IMR-90 (cell line): ENCODE results near the gene HOXB2.

ENCODE experiments used
- CEBPB ChIP-seq: IDR thresholded peaks from 2 replicates; pipeline ENCODE4 v1.6.1; 2012; ENCODE audit warnings: low read depth, low read length, improper control_type of control experiment
- CHD1 ChIP-seq: IDR thresholded peaks from 2 replicates; pipeline ENCODE4 v1.6.1; 2012; ENCODE audit warnings: low read depth, low read length, improper control_type of control experiment
- CTCF ChIP-seq: conservative IDR thresholded peaks from 2 replicates; pipeline ENCODE4 v1.5.1; 2012; ENCODE audit warnings: mild to moderate bottlenecking, low read depth, low read length, improper control_type of control experiment
- FOS ChIP-seq: fragments of 150-350 bp; IDR thresholded peaks from 2 replicates; pipeline ENCODE4 v1.6.1; 2016; ENCODE audit warnings: low read depth, low read length
- MAFK ChIP-seq: IDR thresholded peaks from 2 replicates; pipeline ENCODE4 v1.6.1; 2012; ENCODE audit warnings: low read depth, low read length, improper control_type of control experiment
- POLR2A ChIP-seq: IDR thresholded peaks from 2 replicates; pipeline ENCODE4 v1.6.1; 2012; ENCODE audit warnings: mild to moderate bottlenecking, low read depth, low read length
- RAD21 ChIP-seq: IDR thresholded peaks from 2 replicates; pipeline ENCODE4 v1.6.1; 2012; ENCODE audit warnings: low read length, improper control_type of control experiment
- SMC3 ChIP-seq: fragments of 150-350 bp; IDR thresholded peaks from 2 replicates; pipeline ENCODE4 v1.6.1; 2016; ENCODE audit warnings: low read depth, mild to moderate bottlenecking, antibody characterized with exemption, low read length, moderate library complexity
- TF ChIP-seq, protein P1 (sequence below): fragments of 150-350 bp; IDR thresholded peaks from 2 replicates; pipeline ENCODE4 v1.6.1; 2017; ENCODE audit warnings: mild to moderate bottlenecking, antibody characterized with exemption, low read length, low read depth

DNA sequence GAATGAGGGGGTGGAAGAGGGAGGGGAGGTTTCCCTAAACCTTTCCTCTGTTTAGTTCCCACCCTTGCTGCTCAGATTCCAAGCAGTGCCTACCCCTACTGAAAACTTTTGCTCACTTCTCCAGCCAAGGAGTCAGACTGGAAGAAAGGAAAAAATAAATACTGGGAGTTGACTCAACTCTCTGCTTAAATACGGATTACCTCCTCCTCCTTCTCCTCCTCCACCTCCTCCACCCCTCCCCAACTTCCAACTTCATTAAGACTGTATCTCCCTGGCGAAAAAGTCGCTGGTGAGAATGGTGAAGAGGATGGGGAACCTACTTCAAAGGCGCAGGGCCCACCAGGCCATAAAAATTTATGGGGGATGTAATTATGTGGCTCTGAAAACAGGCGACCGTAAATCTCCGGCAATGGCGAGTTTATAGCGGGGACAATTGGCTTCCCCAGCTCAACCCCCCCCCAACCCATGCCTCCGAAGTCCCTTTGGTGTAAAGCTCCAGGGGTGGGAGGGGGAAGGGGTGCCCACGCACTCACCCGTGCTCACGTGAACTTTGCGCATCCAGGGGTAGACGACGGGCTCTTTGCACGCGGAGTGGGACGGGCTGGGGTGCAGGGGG lies 32.5 kb upstream of the HOXB2 start:
- TF ChIP-seq CTCF (no peak), MAFK (no peak), RAD21 (no peak), POLR2A (peak; percentile 71), FOS (no peak), CEBPB (no peak), CHD1 (no peak), SMC3 (no peak)
- TF ChIP-seq, protein P1, sequence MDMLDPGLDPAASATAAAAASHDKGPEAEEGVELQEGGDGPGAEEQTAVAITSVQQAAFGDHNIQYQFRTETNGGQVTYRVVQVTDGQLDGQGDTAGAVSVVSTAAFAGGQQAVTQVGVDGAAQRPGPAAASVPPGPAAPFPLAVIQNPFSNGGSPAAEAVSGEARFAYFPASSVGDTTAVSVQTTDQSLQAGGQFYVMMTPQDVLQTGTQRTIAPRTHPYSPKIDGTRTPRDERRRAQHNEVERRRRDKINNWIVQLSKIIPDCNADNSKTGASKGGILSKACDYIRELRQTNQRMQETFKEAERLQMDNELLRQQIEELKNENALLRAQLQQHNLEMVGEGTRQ, result no peak
